ENCODE results near the gene C22orf39.

C22orf39 gene, protein sequence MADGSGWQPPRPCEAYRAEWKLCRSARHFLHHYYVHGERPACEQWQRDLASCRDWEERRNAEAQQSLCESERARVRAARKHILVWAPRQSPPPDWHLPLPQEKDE

GRCh38 chr22:19447330-19448075 lies at the start of gene C22orf39:
Gene C22orf39 (minus strand): TSS chr22:19447711. CDS start chr22:19447688, 23 bp downstream.
- DNase-seq (ENCODE audit: low spot score): peak; percentile 98

- DNase-seq (ENCODE audit: low spot score): peak; percentile 84
Measured at GRCh38 chr22:19497245-19497644, 49.7 kb upstream of the C22orf39 start.

GRCh38 chr22:19496324-19496630 lies 48.8 kb upstream of the C22orf39 start:
- DNase-seq (ENCODE audit: low spot score): no peak

GRCh38 chr22:19495562-19496323 lies 48.2 kb upstream of the C22orf39 start:
- no peak for DNase-seq (ENCODE audit: low spot score)

GRCh38 chr22:19494676-19495173 lies 47.2 kb upstream of the C22orf39 start:
- no peak for DNase-seq (ENCODE audit: low spot score)

DNA sequence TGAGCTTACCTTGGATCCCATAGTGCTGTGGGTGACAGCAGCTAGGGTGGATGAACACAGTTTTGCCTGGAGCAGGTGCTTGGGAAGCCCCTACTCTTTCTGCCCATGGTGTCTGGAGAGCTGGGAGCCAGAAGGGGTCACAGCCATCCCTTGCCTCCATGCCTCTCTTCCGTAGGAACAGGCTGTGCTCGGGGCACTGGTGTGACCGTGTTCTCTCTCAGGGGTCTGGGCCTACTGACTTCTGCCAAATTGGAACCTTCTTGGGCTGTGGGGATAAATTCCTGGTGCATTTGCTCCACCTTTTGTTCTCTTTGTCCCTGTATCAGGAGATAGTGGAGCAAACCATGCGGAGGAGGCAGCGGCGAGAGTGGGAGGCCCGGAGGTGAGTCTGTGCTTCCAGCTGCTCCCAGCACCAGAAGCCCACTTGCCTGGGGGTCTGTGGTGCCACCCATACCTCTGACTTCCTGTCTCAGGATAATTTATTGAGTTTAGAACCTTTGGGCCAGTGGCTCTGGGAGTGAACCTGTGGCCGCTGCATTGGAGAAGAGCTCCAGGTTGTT lies 46.6 kb upstream of the C22orf39 start:
- DNase-seq (ENCODE audit: low spot score): no peak

DNA sequence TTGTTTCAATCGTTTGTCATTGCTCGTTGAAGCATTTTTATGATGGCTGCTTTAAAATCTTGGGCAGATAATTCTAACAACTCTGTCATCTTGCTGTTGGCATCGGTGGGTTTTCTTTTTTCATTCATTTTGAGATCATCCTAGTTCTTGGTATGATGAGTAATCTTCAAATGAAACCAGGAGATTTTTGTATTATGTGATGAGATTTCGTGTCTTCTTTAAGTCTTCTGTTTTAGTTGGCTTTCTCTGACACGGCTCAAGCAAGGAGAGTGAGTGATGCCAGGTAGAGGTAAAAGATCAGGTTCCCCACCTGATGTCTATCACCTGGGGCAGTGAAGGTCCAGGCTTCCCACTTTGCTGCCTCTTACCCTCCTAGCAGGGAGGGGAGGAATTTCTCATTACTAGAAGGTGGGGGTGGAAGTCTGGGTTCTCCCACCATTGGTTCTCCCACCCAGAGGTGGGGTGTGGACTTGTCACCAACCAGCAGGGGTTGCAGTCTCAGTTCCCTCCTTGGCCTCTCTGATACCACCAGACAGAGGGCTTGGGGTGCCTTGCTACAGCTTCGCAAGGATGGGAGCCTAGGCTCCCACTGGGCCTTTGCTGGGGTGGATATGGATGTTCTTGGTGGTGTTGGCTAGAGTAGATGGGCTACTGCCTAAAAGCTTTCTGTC lies 45.1 kb upstream of the C22orf39 start:
- DNase-seq (ENCODE audit: low spot score): no peak

- DNase-seq (ENCODE audit: low spot score): no peak
Measured at GRCh38 chr22:19490628-19491230, 43.2 kb upstream of the C22orf39 start.

- peak; percentile 42 for DNase-seq (ENCODE audit: low spot score)
Measured at GRCh38 chr22:19488884-19489843, 41.7 kb upstream of the C22orf39 start.

DNA sequence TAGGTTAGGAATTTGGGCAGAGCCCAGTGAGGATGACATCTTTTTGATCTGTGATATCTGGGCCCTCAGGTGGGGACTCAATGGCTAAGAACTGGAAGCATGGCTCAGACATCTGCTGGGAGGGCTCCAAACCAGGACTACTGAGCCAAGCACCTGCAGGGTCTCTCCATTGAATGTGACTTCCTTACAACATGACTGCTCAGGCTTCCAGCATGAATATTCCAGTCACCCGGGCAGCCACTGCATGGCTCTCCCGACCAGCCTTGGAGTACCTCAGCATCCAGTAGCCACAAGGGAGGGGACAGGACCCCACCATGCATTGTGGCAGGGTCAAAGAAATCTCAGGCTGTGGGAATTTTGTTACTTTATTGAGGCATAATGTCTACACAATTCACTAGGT lies 40.8 kb upstream of the C22orf39 start:
- DNase-seq (ENCODE audit: low spot score): no peak

- no peak for DNase-seq (ENCODE audit: low spot score)
Measured at GRCh38 chr22:19483481-19484244, 36.2 kb upstream of the C22orf39 start.

GRCh38 chr22:19482297-19482696 lies 34.8 kb upstream of the C22orf39 start:
- DNase-seq (ENCODE audit: low spot score): no peak

GRCh38 chr22:19480789-19481188 lies 33.3 kb upstream of the C22orf39 start:
- DNase-seq (ENCODE audit: low spot score): no peak

- no peak for DNase-seq (ENCODE audit: low spot score)
Measured at GRCh38 chr22:19480173-19480568, 32.7 kb upstream of the C22orf39 start.

- DNase-seq (ENCODE audit: low spot score): peak; percentile 98
Measured at GRCh38 chr22:19479355-19480172, 32.1 kb upstream of the C22orf39 start, which contains the start of gene CDC45. Gene CDC45 (plus strand): TSS chr22:19479920. CDS start chr22:19479969, 49 bp downstream.

DNA sequence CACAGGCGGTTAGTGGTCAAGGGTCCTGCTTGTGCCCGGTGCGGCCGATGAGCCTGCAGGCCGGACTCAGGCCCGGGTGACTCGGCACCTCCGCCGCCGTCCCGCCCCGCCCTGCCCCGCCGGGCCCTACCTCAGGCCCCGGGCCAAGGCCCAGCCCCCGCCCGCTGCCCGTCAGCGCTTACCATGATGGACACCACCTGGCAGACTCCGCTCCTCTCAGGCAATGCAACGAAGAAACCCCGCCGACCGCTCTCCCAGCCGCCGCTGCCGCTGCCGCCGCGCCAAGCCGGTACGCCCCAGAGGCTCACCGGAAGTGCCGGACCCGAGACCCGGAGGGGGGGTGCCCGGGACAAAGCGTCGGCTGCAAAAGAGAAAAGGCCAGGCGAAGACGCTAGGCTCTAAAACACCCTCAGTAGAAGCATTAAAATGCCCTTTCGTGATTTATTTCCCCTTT lies 31.4 kb upstream of the C22orf39 start, which contains the start of gene UFD1:
Gene UFD1 (minus strand): TSS at position 293 of the 454 bp plus-strand sequence. CDS start 108 bp downstream, at position 185.
- peak; percentile 89 for DNase-seq (ENCODE audit: low spot score)

- no peak for DNase-seq (ENCODE audit: low spot score)
Measured at GRCh38 chr22:19478045-19478900, 30.8 kb upstream of the C22orf39 start.

All from AG08396 (cell line).